Activated T-cell treated with anti-CD3 and anti-CD28 coated beads for 48 hours (primary cell): ENCODE data around the gene PARG.
"Not testable (repeated sequence)": the region's sequence is repeated elsewhere in the genome, so short reads cannot be mapped to it uniquely, and the experiment has no call there.

Experiments used
- DNase-seq: peaks from one replicate; pipeline ENCODE4 v3.0.0-alpha.2; 2020; ENCODE audit warnings: low read depth

PARG gene

DNA sequence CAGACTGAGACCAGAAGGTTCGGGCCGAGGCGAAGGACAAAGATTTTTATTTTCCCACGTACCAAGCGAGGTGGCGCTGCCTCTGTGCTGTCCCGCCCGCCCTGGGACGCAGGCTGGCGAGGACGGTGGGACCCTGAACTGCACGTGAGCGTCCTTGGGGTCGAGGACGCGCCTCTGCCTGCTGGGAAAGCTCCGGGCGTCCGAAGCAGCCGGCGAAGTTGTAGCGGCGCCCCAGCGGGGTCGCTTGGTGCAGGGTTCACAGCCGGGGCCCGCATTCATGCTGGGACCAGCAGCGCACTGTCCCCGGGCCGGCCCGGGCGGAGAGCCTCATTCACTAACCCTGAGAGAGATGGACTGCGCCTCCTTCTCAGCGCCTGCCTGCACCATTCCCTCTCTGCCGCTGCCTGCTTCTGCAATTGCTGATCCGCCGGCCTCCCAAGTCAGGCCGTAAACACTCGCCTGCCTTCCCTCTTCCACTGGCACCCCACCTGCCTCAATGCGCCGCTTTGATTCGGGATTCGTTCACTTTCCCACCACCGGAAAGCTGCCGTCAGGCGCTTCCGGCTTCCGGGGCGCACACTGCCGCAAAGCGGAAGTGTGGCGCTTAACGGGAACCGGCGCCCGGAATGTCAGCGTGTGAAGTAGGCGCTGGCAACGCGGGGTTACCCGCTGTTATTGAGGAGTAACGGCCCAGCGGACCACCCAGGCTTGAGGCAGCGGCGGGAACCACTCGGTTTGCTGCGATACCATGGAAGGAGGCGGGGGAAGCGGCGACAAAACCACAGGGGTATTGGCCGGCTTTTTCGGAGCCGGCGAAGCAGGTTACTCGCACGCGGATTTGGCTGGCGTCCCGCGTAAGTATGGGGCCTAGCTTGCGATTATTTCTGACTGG, at the start of gene PARG, which contains the start of gene TIMM23B:
TSS of gene PARG (minus strand) at position 581 of the 892 bp plus-strand sequence. CDS start at position 279, 302 bp downstream.
TSS of gene TIMM23B (plus strand) at position 607 of the 892 bp plus-strand sequence. CDS start at position 749, 142 bp downstream.
- peak; percentile 79 for DNase-seq

DNA sequence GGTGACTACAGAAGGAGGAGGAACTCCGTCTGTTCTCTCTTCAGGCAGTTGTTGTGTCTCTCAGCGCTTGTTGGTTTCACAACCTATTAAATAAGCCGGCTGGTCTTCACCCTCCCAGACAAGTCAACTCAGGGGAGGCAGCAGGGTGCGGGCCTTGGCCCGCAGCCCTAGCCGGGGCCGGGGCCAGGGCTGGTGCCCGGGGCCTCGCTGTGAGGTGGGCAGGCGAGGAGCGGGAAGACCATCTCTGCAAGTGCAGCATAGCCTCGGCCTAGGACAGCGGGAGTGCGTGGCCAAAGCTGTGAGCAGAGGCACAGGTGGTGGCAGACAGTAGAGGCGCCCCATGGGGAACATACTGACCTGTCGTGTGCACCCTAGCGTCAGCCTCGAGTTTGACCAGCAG, 46.5 kb upstream of the PARG start, which contains the start of gene AGAP6:
TSS of gene AGAP6 (plus strand) at position 31 of the 400 bp plus-strand sequence. CDS start at position 341, 310 bp downstream.
- not testable (repeated sequence) for DNase-seq

- DNase-seq: not testable (repeated sequence)
These were observed 45.4 kb upstream of the PARG start for GRCh38 chr10:49987207-49987606.

DNA sequence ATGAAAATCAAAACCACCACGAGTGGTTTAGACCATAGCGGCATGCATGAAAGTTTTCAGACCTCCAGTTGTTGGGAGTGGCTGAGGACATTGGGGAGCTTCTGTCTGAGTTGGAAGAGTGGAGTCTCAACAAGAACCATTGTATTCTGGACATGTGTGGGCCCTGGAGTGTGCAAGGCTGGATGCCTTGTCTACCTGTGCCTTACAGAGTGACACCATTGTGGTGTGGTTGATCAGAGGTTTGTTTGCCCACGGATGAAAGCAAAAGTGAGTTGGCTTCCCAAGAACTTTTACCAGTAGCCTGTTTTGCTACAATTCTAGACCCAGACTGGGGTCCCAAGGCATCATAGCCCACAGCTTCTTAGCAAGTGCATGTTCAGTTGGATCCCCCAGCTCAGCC, 35.9 kb upstream of the PARG start:
- DNase-seq: not testable (repeated sequence)

DNA sequence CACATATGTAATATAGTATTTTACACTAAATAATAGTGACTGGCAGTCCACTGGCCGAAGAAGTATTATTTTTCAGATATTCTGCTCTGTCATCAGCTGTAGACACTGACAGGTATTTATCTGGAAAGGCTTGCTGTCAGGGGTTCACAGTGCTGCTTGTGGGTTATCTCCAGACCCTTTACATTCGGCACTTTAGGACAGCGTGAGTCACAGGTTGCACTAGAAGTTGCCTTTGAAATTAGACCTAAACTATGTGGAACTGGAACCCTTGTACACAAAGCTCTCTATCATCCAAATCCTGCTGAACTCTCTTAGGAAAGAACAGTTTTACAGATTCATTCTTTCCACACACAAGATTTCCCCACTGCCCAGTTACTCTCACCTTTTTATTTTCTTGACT, 30.3 kb upstream of the PARG start:
- not testable (repeated sequence) for DNase-seq

- not testable (repeated sequence) for DNase-seq
These were observed 29.6 kb upstream of the PARG start for GRCh38 chr10:49971466-49971865.

DNA sequence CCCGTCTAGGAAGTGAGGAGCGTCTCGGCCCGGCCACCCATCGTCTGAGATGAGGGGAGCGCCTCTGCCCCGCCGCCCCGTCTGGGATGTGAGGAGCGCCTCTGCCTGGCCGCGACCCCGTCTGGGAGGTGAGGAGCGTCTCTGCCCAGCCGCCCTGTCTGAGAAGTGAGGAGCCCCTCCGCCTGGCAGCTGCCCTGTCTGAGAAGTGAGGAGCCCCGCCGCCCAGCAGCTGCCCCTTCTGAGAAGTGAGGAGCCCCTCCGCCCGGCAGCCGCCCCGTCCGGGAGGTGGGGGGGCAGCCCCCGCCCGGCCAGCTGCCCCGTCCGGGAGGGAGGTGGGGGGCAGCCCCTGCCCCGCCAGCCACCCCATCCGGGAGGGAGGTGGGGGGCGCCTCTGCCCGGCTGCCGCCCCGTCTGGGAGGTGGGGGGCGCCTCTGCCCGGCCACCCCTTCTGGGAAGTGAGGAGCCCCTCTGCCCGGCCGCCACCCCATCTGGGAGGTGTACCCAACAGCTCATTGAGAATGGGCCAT, 28.6 kb upstream of the PARG start:
- DNase-seq: not testable (repeated sequence)

- DNase-seq: not testable (repeated sequence)
These were observed 11.3 kb upstream of the PARG start for GRCh38 chr10:49953122-49953521.

- not testable (repeated sequence) for DNase-seq
These were observed 10.2 kb upstream of the PARG start for GRCh38 chr10:49952006-49952405.

DNA sequence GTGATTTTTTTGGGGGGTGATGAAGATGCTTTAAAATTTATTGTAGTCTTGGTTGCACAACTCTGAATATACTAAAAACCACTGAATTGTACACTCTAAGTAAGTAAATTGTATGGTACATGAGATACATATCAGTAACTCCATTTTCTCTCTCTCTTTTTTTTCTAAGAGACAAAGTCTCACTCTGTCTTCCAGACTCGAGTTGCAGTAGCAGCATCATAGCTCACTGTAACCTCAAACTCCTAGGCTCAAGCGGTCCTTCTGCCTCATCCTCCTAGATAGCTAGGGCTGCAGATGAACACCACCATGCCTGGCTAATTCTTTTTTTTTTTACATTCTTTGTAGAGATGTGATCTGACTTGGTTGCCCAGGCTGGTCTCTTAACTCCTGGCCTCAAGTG, 6.9 kb upstream of the PARG start:
- not testable (repeated sequence) for DNase-seq

DNA sequence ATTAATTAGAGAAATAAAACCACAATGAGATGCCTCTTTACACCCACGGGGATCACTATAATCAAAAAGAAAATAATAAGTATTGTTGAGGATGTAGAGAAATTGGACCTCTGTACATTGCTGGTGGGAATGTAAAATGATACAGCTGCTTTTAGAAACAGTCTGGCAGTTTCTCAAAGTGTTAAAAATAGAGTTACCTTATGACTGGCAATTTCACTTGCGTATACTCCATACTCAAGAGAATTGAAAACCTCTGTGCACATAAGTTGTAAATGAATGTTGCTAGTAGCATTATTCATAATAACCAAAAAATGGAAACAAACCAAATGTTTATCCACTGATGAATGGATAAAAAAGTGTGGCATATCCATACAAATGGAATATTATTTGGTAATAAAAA, 6.3 kb upstream of the PARG start:
- not testable (repeated sequence) for DNase-seq

DNA sequence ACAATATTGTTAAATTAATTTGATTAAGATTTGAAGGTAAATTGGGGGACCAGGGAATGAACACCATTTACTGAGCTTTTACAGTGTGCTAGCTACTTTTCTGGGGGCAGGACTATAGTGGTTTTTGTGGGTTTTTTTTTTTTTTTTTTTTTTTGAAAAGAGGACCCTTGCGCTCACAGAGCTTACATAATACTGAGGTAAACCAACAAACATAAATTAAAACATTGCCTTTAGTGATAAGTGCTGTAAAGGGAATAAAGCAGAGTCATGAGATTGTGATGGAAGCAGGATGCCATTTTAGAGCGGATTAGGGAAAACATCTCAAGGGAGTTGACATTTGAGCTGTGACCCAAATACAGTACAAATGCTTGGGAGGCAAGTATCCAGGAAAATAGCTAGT, 1.8 kb upstream of the PARG start:
- not testable (repeated sequence) for DNase-seq

- not testable (repeated sequence) for DNase-seq
These were observed 495 bp upstream of the PARG start for GRCh38 chr10:49942339-49942705.

DNA sequence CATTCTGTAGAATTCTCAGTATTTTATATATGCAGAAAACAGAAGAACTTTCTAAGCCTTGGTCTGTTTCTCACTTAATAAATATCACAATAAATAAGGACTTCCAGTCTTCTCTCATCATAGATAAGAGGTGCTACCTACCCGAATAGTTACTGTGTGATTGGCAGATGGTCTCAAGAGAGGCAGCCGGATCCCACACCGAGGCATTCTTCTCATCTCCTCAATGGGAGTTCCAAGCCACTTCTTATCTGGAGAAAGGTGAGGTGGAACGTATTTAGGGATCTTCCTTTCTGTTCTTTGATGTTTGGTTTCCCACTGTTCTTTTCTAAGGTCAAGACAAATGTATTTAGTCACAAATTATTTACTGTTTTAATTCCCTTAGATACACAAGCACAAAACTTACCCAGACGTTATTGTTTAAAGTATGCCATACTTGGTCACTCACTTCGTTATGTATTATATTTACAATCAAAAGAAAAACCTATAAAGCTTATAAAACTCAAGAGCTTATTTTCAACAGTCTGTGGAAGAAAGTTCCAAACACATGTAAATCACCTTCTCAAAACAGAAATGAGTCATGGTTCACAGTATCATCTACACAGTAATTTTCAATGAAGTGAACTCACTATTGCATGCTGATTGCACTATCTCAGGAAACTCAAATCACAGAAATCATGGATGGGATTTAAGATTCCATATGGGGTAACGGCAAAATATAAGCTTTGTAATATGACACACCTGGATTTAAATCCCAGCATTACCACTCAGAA, 9.7 kb downstream of the PARG start:
- DNase-seq: not testable (repeated sequence)

- DNase-seq: not testable (repeated sequence)
These were observed 10.6 kb downstream of the PARG start for GRCh38 chr10:49931276-49931675.

DNA sequence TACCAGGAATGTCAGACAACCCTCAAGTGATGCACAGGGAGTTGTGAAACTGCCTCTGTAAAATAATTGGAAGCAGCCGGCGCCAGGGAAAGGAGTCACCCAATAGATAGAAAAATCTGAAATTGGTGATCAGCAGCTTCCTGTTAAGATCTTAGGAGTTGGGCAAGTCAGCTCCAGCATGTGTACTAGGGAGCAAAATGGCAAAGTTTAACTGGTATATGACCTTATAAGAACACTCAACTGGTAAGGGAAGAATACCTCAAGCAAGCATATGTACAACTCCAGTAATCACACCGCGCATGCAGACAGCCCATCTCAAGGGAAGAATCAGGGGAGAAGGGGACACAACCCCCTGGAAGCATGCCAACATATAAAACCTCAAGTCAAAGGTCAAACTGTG, 18.3 kb downstream of the PARG start:
- DNase-seq: not testable (repeated sequence)

DNA sequence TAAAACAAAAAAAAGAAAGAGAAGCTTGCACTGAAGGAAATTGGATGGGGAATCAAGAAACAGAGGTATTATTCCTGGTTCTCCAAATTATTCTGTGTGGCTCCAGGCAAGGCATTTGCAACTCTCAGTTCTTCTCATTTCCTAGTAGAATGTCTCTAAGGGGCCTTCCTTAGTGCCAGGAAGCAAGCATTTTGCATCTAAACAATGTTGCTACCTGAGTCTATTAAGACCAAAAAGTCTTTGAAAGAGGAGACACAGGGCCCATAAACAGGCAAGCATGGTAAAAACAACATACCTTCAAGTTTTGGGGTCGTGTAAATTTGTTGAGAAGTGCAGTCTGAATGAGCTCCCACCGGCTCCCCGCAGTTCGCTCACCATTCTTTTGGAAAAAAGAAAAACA, 19.8 kb downstream of the PARG start:
- DNase-seq: not testable (repeated sequence)

- DNase-seq: not testable (repeated sequence)
These were observed 23.9 kb downstream of the PARG start for GRCh38 chr10:49917927-49918326.

DNA sequence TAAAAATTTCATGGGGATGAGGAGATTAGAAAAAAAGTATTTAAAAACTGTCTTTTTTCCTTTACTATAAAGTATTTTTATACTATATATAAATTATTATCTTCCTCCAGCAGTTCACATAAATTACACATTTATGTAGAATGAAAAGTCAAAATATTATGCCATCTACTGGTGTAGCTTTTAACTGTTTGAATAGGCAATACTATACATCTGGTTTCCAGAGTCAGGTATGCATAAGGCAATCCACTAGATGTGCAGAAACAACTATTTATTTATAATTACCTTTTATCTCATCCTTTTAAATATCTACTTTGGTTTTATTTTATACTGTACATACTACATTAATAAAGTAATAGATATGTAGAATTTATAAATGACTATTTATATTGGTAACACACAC, 25.4 kb downstream of the PARG start:
- not testable (repeated sequence) for DNase-seq

- not testable (repeated sequence) for DNase-seq
These were observed 31.5 kb downstream of the PARG start for GRCh38 chr10:49910295-49910694.

DNA sequence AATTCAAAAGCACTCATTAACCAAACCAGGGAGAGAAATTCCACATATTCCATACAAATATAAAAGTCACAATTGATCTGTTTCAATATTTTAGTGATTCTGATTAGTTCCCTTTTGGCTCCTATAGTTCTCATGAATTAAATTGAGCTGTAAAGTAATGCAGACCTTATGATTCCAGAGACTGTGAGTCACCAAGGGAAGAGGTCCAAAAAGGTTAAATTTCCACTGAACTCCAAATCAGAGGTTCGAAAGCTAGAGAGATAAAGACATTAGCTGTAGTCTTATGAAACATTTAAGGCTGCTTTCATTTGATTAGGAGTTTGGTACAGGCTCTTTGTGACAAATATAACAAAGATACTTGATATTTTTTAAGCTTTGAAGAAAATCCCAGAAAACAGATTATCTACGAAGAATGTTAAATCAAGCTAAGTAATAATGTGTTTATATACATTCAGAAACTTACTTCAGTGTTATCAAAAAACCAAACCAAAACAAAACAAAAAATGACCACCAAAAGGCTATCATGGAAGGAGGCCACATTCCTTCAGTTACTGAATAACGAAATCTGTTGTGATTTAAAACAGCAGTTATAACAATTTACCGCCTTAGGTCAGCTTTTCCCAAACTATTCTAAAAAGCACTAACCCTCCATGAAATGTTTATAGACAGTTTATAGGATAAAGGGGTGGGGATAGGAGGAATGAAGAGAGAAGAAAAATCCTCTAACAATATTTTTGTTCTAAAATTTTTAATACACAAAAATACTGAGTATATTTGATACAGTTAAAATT, 33.3 kb downstream of the PARG start:
- not testable (repeated sequence) for DNase-seq
